Tibial artery (tissue), 4 donors: ENCODE data around the gene MTG2.

ENCODE experiments used
- DNase-seq, 2 donors: peaks; one replicate each; pipeline ENCODE4 v3.0.0-alpha.2; 2019
- H3K27ac ChIP-seq, 2 donors: fragments of 200-600 bp; sonication (generic) in 1 of 2; 1 replicate in 1 of 2; 2 replicates in 1 of 2; pipeline ENCODE4 v1.5.1; 2018 to 2019; ENCODE audit warnings: mild to moderate bottlenecking in 1 of 2
- H3K27me3 ChIP-seq, 2 donors: fragments of 200-600 bp; sonication (generic) in 1 of 2; one replicate each; pipeline versions ENCODE4 v1.5.1 to v1.6.0; 2016 to 2019
- H3K36me3 ChIP-seq, 3 donors: fragments of 200-600 bp; sonication (generic) in 2 of 3; one replicate each; pipeline ENCODE4 v1.5.1; 2016 to 2019; ENCODE audit warnings: mild to moderate bottlenecking in 2 of 3
- H3K4me1 ChIP-seq, 4 donors: fragments of 200-600 bp; sonication (generic) in 2 of 4; 1 replicate in 3 of 4; 2 replicates in 1 of 4; pipeline ENCODE4 v1.5.1; 2016 to 2019
- H3K4me3 ChIP-seq, 2 donors: fragments of 200-600 bp; sonication (generic) in 1 of 2; 1 replicate in 1 of 2; 2 replicates in 1 of 2; pipeline ENCODE4 v1.5.1; 2018 to 2019; ENCODE audit warnings: mild to moderate bottlenecking in 2 of 2
- H3K9me3 ChIP-seq, 3 donors: fragments of 200-600 bp; sonication (generic) in 1 of 3; one replicate each; pipeline ENCODE4 v1.5.1; 2016 to 2019
- CTCF ChIP-seq, 2 experiments: fragments of 200-600 bp in 1 of 2; fragments of 450-650 bp in 1 of 2; IDR thresholded peaks; one replicate each; pipeline ENCODE4 v1.5.1; 2017 to 2019; ENCODE audit warnings: antibody characterized with exemption in 2 of 2, mild to moderate bottlenecking in 1 of 2, moderate library complexity in 1 of 2
- intact Hi-C: fragments of 100-400 bp; cut with DNase I; formaldehyde crosslinking; loops from one replicate; pipeline ENCODE4 v1.15.0; 2023; ENCODE audit warnings: low total_unique reads

MTG2 gene

GRCh38 chr20:62223571-62223970, 40.7 kb downstream of the MTG2 start:
- no peak for DNase-seq
- no peak overlapping the region for H3K27ac ChIP-seq
- intact Hi-C loops, result no loop called here
- H3K27me3 ChIP-seq, result peaks cover 0 to 93% of the 10 kb centered on the region in 2 donors
- no peaks in the 10 kb centered on the region for H3K36me3 ChIP-seq
- peaks cover 0 to 24% (median 15%) of the 10 kb centered on the region in 4 donors for H3K4me1 ChIP-seq
- no peak overlapping the region for H3K4me3 ChIP-seq
- TF ChIP-seq CTCF (IDR thresholded peaks at IDR 0.05), result no peak
- no peaks in the 10 kb centered on the region for H3K9me3 ChIP-seq

- Histone ChIP-seq H3K9me3 (no peaks in the 10 kb centered on the region), H3K4me1 (peaks cover 0 to 19% (median 12%) of the 10 kb centered on the region in 4 donors), H3K27ac (no peak overlapping the region), H3K36me3 (no peaks in the 10 kb centered on the region), H3K4me3 (no peak overlapping the region), H3K27me3 (peaks cover 0 to 90% of the 10 kb centered on the region in 2 donors)
- intact Hi-C loops, result no loop called here
- DNase-seq, result no peak
- TF ChIP-seq CTCF (IDR thresholded peaks at IDR 0.05), result no peak
These were observed 41.5 kb downstream of the MTG2 start for GRCh38 chr20:62224113-62224855.

- no peaks in the 10 kb centered on the region for H3K36me3 ChIP-seq
- H3K9me3 ChIP-seq, result no peaks in the 10 kb centered on the region
- DNase-seq, result no peak
- H3K27me3 ChIP-seq, result peaks cover 0 to 83% of the 10 kb centered on the region in 2 donors
- H3K4me3 ChIP-seq, result no peak overlapping the region
- H3K27ac ChIP-seq, result no peak overlapping the region
- intact Hi-C loops, result no loop called here
- no peak for TF ChIP-seq CTCF (IDR thresholded peaks at IDR 0.05)
- H3K4me1 ChIP-seq, result peaks cover 0 to 11% (median 7%) of the 10 kb centered on the region in 4 donors
These were observed 42.2 kb downstream of the MTG2 start for GRCh38 chr20:62225026-62225425.

- Histone ChIP-seq H3K4me3 (no peak overlapping the region), H3K4me1 (peaks cover 0 to 3% (median 0%) of the 10 kb centered on the region in 4 donors), H3K36me3 (no peaks in the 10 kb centered on the region), H3K27ac (no peak overlapping the region), H3K27me3 (peaks cover 0 to 80% of the 10 kb centered on the region in 2 donors), H3K9me3 (no peaks in the 10 kb centered on the region)
- intact Hi-C loops, result no loop called here
- no peak for TF ChIP-seq CTCF (IDR thresholded peaks at IDR 0.05)
- no peak for DNase-seq
These were observed 43.2 kb downstream of the MTG2 start for GRCh38 chr20:62225820-62226635.

- no peak for TF ChIP-seq CTCF (IDR thresholded peaks at IDR 0.05)
- intact Hi-C loops, result no loop called here
- H3K27me3 ChIP-seq, result peaks cover 0 to 80% of the 10 kb centered on the region in 2 donors
These were observed 44.1 kb downstream of the MTG2 start for GRCh38 chr20:62226707-62227590.

More at GRCh38 chr20:62226707-62227590, 44.1 kb downstream of the MTG2 start:
- no peaks in the 10 kb centered on the region for H3K36me3 ChIP-seq
- H3K9me3 ChIP-seq, result no peaks in the 10 kb centered on the region
- DNase-seq, result no peak
- H3K4me1 ChIP-seq, result no peaks in the 10 kb centered on the region
- H3K4me3 ChIP-seq, result no peak overlapping the region
- no peak overlapping the region for H3K27ac ChIP-seq
